Measurements from ENCODE around the gene RPA1.
"Not testable (repeated sequence)": the region's sequence is repeated elsewhere in the genome, so short reads cannot be mapped to it uniquely, and the experiment has no call there.

Gene RPA1

DNA sequence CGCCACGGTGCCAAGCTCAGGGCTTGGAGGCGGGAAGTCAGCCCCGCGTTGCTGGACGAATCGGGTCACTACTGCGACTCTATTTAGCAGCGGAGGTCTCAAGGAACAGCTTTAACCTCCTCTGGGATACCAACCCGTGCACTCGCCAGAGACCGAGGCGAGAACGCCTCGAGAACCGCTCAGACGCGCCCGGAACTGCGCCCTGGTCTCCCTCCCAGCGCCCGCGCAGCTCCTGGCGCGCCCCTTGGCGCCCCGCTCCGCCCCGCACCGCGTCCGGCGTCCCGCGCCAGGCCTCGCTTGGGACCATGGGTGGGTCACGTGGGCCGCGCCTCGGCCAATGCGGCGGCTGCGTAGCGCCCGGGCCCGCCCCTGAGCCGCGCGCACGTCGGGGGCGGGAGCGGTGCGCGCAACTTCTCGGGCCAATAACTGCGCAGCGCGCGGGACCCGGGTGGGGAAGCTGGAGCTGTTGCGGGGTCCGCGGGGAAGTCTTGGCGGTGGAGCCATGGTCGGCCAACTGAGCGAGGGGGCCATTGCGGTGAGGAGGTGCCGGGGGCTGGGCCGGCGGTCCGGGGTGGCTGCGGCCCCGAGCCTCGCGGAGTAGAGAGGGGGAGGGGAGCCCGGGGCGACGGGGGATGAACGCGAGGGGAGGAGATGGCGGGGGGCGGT, at the start of gene RPA1, which contains the start of gene SMYD4:
TSS of gene RPA1 (plus strand) at position 414 of the 666 bp plus-strand sequence. CDS start at position 503, 89 bp downstream.
TSS of gene SMYD4 (minus strand) at position 311 of the 666 bp plus-strand sequence. CDS start 1,908 bp downstream, outside the sequence.
- peak; percentile 10 for DNase-seq

DNA sequence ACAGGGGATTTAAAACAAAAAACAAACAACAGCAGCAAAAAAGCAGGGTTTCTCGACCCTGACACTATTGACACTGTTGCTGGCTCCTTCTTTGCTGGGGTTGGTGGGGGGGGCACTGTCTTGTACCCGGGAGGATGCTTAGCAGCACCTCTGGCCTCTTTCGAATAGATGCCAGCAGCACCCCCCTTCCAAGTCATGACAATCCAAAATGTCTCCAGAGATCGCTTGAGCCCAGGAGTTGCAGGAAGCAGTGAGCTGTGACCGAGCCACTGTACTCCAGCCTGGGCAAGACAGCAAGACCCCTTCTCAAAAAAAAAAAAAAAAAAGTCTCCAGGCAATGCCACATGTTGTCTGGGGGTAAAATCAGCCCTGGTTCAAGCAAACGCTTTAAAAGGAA, 47.6 kb upstream of the RPA1 start:
- no peak for DNase-seq

DNA sequence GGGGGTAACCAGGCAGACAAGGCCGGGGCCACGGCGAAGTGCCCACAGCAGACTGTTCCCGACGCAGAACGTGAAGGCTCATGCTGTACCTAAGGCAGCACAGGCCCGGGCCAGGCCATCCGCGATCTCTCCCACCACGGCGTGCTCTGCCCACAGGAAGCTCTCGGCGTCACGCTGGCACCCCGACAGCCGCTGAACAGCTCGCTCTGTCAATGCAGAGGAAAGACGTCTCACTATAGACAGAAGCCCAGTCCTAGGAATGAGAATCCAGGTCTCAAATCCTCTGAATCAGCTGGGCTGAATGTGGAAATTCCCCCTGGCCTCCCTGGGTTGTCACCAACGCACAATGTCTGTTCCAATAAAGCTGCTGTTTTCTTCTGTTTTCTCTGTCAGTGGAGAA, 46.5 kb upstream of the RPA1 start:
- no peak for DNase-seq

DNA sequence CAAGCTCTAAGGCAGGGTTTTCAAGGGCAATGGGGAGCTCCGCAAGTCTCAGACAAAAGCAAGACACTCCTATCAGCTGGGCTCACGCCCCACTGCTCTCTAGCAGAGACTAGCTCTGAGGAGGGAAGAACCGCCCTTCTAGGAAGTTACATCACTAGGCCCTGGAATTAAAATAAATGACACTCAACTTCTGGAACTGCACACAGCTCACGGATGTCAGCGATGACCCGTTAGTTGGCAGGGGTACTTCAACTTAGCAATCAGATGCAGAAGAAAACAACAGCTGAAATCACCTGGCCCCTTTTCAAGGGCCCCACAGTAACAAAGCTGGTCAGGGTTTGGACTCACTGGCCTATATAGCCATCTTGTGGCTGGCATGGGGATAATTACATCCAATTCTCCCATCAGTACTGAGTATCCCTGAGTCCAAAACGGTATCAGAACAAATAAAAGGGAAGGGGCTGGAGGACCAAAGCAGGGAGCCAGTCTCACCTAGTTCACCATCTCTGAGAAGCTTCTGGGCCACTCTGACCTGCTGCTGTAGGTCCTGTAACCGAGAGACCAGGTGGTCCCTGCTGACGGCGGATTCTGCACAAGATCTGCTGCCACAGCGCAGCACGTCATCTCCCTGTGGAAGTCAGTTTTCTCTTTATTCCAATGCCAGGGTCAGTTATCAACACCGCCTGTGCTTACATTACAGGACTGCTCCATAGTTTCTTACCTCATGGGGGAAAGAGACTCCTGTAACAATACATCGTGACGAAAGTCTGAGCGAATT, 45.8 kb upstream of the RPA1 start:
- DNase-seq, result no peak

DNA sequence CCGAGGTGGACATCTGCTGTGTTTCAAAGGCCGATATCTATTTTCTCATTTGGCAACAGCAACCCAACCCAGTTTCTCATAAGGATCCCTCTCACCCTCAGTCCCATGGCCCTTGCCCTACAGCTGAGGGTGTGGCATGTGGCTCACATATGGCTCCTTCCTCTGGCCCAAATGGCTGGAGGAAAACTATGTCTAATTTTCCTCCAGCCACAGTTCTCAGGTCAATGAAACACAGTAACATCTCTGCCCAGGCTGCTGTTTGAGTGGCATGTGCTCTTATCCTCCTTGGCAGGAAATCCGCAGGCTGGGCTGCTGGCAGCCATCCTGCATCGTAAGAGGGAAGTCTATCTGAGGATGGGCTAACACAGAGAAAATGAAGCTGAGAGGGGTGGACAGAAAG, 43.9 kb upstream of the RPA1 start:
- no peak for DNase-seq

DNA sequence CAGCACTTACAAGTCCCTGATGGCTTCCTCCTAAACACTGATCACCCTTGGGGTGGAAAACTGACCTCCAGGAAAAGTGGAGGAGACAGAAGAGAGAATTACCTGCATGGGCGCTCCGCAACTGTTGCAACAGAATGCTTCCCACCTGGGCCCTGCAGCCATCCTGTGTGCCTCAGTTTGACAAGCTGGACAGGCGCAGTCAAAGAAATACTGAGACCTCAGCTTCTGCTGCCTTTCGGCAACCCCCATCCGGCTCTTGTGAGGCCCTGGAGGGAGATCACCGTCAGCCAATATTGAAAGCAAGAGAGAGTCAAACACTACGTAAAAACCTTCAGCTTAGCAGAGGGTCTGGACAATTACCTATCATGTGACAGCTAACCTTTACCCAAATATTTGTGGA, 43.1 kb upstream of the RPA1 start:
- no peak for DNase-seq

DNA sequence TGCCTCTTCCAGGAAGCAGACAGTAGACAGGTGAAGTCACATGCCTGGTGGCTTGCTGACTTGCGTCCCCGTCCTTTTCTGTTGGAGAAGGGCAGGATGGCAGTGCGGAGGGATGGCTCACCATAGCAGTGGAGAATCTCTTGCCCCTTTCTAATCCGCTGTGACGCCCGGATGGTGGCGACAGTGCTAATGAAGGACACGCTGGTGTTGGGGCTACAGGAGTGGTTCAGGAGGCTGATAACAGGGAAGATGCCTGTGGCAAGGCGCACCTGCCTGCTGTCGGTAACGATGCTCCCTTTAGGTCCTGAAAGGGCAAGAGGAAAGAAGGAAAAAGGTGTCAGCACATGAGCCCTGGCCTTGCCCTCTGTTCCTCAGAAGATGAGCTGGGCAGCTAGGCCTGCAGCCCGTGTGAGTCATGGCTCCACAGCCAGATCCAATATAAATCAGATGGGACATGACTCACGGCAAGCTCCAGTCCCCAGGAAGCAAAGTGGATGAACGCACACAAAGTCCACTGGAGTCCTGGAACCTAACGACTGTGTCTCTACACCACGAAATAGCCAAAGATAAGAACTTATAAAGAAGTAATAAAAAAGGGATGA, 42.4 kb upstream of the RPA1 start:
- DNase-seq, result no peak

DNA sequence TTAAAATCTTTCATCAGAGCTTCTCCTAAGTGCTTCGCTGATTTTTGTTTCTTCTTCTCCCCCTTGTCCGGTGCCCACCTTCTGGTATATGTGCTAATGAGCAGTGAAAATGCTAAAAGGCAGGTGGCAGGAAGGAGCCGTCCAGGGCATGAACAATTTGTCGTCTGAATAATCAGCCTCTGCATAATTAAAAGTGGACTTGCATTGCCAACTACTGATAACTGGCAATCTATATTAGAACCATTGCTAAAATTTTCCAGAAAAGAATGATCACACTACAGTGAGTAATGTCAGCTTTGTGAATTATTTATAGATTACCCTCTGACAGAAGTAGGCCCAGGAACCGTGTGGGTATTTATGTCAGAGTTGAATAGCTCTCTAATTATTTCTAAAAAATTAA, 39.9 kb upstream of the RPA1 start:
- DNase-seq, result no peak

DNA sequence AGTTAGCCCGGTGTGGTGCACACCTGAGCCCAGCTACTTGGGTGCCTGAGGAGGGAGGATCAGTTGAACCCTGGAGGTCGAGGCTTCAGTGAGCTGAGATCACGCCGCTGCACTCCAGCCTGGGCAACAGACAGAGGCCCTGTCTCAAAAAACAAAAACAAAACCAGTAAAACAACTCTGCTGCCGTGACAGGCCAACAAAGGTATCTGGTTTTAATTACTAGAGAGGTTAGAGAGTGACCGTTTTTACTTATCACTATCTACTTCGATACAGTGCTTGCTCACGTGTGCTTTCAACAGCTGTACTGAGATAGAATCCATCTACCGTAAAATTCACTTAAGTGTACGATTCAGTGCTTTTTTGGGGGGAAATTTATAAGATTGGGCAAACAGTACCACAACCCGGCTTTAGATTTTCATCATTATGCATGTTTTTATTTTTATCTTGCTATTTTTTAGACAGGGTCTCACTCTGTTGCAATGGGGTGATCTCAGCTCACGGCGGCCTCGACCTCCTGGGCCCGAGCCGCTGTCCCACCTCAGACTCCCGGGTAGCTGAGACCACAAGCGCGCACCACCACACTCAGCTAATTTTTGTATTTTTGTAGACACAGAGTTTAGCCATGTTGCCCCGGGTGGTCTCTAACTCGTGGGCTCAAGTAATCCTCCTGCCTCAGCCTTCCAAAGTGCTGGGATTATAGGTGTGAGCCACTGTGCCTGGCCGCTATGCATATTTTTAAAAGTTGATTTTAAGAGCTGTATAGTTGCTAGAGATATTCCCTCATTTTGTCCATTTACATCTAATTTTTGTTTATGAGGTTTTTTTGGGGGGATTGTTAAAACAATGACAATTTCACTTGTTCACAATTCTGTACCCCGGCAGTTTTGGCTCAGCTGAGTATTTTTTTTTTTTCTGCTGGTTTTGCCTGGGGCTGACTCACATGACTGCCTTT, 37.0 kb upstream of the RPA1 start:
- DNase-seq, result no peak

DNA sequence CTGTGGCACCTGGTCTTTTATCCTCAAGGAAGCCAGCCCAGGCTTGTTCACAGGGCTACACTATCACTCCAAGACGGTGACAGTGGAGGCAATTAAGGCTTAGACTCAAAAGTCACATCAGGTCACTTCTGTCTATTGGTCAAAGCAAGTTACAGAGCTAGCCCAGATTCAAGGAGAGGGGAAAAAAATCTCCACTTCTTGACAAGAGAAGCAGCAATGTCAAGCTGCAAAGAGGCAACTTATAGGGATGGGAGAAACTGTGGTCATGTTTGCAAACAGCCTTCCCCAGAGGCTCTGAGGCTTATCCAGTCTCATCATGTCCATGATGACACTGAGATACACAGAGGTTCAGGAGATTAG, 36.4 kb upstream of the RPA1 start:
- DNase-seq, result no peak

DNA sequence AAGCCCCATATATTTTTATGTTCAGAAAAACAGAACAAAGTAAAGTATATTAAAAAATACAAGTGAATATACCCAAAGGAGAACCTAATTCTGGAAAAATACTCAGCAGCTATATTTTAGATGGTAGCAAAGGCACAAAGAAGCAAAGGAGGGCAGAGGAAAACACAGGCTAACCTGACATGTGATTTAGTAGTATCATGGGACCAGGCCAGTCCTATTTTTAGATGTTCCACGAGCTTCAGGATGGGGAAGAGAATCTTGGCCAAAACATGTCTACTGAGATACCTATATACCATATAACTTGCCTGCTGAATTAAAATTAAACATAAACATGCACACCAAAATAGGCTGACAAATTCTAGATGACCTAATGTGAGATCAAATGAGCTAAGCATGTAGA, 33.0 kb upstream of the RPA1 start:
- no peak for DNase-seq

DNA sequence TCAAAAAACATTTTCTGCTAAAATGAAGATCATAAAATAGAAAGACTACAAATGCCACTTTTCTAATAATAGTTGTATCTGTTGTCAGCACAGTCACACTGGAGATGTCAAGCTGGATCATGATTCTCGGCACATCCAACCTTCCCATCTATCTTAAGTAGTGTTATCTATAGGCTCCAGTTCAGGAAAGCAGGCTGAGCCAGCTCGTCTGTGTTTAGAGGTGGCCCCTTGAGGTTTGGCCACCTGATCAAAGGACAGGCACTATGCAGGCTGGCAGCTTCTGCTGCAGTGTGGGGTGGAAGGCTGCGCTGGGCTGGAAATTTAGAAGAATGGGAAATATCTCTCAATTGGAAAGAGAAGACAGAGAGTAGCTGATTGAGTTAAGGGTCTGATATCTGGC, 32.5 kb upstream of the RPA1 start:
- DNase-seq, result no peak

DNA sequence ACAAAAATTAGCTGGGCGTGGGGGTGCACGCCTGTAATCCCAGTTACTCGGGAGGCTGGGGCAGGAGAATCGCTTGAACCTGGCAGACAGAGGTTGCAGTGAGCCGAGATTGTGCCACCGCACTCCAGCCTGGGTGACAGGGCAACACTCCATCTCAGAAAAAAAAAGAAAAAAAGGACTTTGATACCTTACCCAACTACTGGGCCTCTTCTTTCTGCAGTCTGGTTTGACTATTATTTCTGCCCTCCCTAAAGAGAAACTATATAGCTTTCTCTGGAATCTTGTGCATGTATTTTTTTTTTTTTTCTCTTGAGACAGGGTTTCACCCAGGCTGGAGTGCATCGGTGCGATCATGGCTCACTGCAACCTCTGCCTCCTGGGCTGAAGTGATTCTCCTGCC, 32.0 kb upstream of the RPA1 start:
- DNase-seq, result not testable (repeated sequence)

DNA sequence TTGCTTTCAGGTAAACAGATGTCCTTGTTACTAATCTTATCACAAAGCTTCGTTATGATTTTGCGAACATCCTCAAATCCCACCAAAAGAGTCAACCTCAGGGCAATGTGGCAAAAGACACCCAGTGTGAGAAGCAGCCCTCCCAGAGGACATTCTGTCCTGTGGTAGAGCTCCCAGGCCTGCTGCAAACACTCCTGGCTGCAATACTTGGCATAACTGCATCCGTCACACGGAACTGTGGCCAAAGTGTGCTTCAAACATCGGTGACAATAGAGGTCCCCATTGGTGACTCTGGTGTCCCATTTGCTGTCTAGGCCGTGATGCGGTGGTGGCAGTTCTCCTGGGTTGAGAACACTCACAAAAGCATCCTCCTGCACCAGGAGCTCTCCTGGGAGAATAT, 29.6 kb upstream of the RPA1 start:
- no peak for DNase-seq

DNA sequence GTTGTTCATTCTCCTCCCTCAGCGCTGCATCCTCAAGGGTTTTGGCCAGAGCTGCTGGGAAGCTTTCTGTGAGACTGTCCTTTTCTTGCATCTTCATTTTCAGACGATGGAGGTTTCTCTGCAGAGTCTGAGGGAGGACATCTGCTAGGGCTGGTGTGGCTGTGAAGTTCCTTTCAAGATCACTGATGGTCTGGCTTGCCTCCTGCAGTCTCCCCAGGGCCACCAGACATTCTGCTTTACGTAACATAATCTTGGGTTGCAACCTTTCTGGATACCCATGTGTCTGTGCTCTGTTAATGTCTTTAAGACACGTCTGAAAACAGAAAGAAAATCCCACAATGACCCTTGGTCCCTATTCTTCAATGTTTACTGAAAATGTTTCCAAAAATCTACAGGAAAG, 29.1 kb upstream of the RPA1 start:
- DNase-seq, result no peak

DNA sequence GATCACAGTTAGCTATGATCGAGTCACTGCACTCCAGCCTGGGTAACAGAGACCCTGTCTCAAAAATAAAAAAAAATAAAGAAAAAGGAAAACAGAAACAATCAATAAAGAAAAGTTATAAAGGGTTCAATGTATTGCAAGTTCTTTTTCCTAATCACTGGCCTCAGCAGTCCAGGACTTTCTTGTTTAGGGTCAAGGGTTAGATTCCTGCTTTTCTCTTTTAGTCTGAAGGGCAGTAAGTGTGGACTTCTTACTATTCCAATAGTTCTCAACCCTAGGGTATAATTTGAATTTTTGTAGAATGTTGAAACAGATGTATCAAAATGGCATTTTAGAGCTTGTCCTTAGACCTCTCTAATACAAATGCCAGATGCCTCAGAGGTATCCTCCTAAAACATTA, 27.4 kb upstream of the RPA1 start:
- DNase-seq, result no peak

DNA sequence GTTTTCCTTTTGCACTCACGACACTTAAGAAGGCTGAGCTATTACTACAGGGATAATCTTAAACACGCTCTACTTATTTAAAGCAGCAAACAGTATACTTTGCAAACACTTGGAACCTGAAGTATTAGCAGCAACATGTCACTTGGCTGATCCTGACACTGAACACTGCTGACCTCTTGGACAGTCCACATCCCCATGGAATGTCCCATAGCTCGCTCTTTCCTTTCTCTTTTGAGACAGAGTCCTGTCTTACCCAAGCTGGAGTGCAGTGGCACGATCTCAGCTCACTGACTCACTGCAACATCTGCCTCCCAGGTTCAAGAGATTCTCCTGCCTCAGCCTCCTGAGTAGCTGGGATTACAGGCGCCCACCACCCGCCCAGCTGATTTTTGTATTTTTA, 26.5 kb upstream of the RPA1 start:
- DNase-seq, result no peak

DNA sequence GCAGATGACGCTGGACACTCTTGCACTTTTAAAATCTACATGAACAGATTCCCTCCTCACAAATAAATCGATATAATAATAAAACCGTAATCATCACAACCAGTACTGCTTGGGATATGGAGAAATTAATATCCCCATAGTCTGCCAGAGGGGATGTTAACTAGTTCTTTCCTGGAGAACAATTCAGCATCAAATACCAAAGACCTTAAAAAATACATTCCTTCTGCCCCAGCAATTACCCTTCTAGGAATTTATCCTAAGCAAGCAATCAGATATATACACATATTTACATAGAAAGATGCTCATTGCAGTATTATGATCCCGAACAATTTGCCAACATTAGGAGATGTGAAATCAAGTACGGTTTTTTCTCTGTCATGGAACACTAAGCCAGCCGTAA, 21.9 kb upstream of the RPA1 start:
- DNase-seq, result no peak

DNA sequence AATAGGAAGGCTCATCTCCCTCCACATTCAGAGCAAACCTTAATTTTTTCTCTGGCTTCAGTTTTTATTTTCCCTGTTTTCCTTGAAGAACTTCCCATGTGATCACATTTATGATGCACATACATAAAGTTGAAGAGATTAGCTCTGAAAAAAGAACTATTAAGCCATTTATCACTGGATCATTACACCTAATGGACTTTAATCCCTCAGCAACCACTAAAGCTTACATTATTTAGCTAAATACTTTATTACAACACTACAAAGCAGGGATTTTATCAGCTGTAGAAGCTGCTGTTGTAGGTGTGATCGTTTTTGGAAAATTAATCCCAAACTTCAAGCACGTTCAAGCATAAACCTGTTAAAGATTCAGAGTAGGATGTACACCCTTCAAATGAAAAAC, 21.2 kb upstream of the RPA1 start:
- DNase-seq, result no peak

DNA sequence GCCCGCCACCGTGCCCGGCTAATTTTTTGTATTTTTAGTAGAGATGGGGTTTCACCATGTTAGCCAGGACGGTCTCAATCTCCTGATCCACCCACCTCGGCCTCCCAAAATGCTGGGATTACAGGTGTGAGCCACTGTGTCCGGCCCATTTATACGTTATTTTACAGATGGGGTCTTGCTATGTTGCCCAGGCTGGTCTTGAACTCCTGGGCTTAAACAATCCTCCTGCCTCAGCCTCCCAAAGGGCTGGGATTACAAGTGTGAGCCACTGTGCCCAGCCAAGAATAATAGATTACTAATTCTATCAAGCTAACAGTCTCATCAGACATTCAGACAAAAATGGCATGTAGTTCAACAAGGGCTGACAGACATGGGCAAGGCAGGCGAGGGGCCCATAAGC, 20.0 kb upstream of the RPA1 start:
- not testable (repeated sequence) for DNase-seq

DNA sequence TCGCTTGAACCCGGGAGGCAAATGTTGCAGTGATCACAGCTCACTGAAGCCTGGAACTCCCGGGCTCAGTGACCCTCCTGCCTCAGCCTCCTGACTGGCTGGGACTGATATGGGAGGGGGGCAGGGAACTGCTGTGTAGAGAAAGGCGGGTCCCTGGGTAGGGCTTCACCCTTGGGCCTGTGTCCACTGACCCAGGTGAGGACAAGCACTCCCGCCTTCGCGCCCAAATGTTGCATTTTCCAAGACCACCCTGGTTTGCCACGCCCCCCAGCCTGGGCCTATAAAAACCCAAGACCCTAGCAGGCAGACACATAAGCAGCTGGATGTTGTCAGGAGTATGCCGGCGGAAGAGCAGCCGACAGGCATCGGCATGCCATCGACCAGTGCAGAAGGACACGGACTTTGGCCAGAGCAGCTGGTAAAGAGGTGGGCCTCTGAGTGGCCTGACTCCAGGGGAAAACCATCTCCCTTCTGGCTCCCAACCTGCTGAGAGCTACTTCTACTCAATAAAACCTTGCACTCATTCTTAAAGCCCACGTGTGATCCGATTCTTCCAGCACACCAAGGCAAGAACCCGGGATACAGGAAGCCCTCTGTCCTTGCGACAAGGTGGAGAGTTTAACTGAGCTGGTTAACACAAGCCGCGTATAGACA, 19.2 kb upstream of the RPA1 start:
- no peak for DNase-seq

DNA sequence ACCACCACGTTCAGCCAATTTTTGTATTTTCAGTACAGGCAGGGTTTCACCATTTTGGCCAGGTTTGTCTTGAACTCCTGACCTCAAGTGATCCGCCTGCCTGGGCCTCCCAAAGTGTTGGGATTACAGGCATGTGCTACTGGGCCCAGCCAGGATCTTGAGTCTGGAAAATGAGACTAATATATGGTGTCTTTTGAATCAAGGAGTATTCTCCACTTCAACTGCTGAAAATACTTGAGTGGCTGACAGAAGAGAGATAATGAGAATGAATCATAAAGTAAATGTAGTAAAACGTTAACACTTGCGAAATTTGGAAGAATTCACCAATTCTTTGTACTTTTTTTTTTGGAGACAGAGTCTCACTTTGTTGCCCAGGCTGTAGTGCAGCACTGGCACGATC, 16.7 kb upstream of the RPA1 start:
- no peak for DNase-seq
